ENCODE data around the gene ROR1.

- TF ChIP-seq POLR2A (IDR thresholded peaks at IDR 0.05), result no peak
- TF ChIP-seq CTCF (IDR thresholded peaks at IDR 0.05), result no peak
These were observed 325.2 kb downstream of the ROR1 start for GRCh38 chr1:64098846-64099582.
